Heart left ventricle (tissue), 16 donors: ENCODE results near the gene CALML6. TPM values are rescaled to one million over a fixed set of nuclear protein-coding genes. Genes with fewer than 3 reads are reported as not detected.
A peak's percentile ranks its signal among the peaks of the same experiment; 100 is the strongest.

Source experiments
- ATAC-seq, 4 donors: fragments of 200-7000 bp; cut with Tn5 transposase; one replicate each; pipeline ENCODE4 v1.9.1; 2020 to 2022; ENCODE audit warnings: moderate library complexity in 4 of 4, mild to moderate bottlenecking in 3 of 4, moderate number of reproducible peaks in 1 of 4
- DNase-seq, 5 donors: peaks; one replicate each; pipeline ENCODE4 v3.0.0-alpha.2; 2020
- H3K27ac ChIP-seq, 12 donors: fragments of 200-600 bp; sonication (generic) in 4 of 12; one replicate each; pipeline versions ENCODE4 v1.5.0 to v1.8.0; 2016 to 2022; ENCODE audit warnings: mild to moderate bottlenecking in 2 of 12
- H3K27me3 ChIP-seq, 9 donors: fragments of 200-600 bp; sonication (generic) in 2 of 9; one replicate each; pipeline versions ENCODE4 v1.5.1 to v1.8.0; 2016 to 2022; ENCODE audit warnings: mild to moderate bottlenecking in 3 of 9
- H3K36me3 ChIP-seq, 9 donors: fragments of 200-600 bp; sonication (generic) in 2 of 9; one replicate each; pipeline versions ENCODE4 v1.5.0 to v1.8.0; 2018 to 2022; ENCODE audit warnings: mild to moderate bottlenecking in 2 of 9
- H3K4me1 ChIP-seq, 12 donors: fragments of 200-600 bp; sonication (generic) in 4 of 12; one replicate each; pipeline versions ENCODE4 v1.5.0 to v1.8.0; 2016 to 2022; ENCODE audit warnings: mild to moderate bottlenecking in 3 of 12
- H3K4me3 ChIP-seq, 12 donors: fragments of 200-600 bp; sonication (generic) in 4 of 12; one replicate each; pipeline versions ENCODE4 v1.5.0 to v1.8.0; 2017 to 2022; ENCODE audit warnings: mild to moderate bottlenecking in 9 of 12, moderate library complexity in 4 of 12
- H3K9me3 ChIP-seq, 12 donors: fragments of 200-600 bp; sonication (generic) in 4 of 12; one replicate each; pipeline versions ENCODE4 v1.5.0 to v1.8.0; 2016 to 2022; ENCODE audit warnings: mild to moderate bottlenecking in 1 of 12
- CTCF ChIP-seq, 12 donors: fragments of 200-600 bp; sonication (generic) in 4 of 12; IDR thresholded peaks; one replicate each; pipeline versions ENCODE4 v1.5.0 to v1.8.0; 2018 to 2022; ENCODE audit warnings: antibody characterized with exemption in 12 of 12, mild to moderate bottlenecking in 5 of 12
- POLR2A ChIP-seq, 2 donors: fragments of 450-650 bp; IDR thresholded peaks; one replicate each; pipeline ENCODE4 v1.6.1; 2017; ENCODE audit warnings: antibody characterized with exemption in 2 of 2, mild to moderate bottlenecking in 2 of 2, moderate library complexity in 2 of 2
- WGBS, 4 donors: extraction: QIAGEN DNeasy Blood & Tissue Kit in 2 of 4; methylation state at CpG; one replicate each; pipeline versions ENCODE4 v1.1.5 to v1.1.7; 2013 to 2018; 5-methylcytosine and 5-hydroxymethylcytosine counted together
- intact Hi-C, 10 donors: fragments of 100-400 bp; cut with DNase I; formaldehyde crosslinking; loops; one replicate each; pipeline versions ENCODE4 v1.11.1 to v1.14.2; 2022
- polyA plus RNA-seq, 2 donors: library from polyadenylated mRNA; stranded (reverse); fragments of 200-250 nt; gene quantifications; one replicate each; pipeline ENCODE4 v1.2.3, GENCODE V29; 2013
- total RNA-seq, 9 donors: library from RNA; depleted of rRNA in 2 of 9; stranded (reverse); fragments of >200 nt in 2 of 9; fragmentation: NEBNext Ultra II Directional in 3 of 9; extraction: Animal tissue kit (Norgen Biotek cat#: 25700) in 3 of 9; gene quantifications; one replicate each; pipeline versions ENCODE4 v1.1.0 to v1.2.4, GENCODE V29; 2016 to 2023
- donor health status: ischemic (EF 13 %, LVEDD 7.1; RV severe dilation, severe dysfunction).
- donor health status: healthy with polysubstance abuse.
- donor health status: DM: no; HTN: yes; CAD: no.
- donor health status: DM: no; HTN: no; CAD: no.
- donor health status: ischemic (EF 25% LVEDD 6.9; RV normal size, moderate dysfunction).
- donor health status: ischemic (EF 25% LVEDD 5.7; RV mildly dilated, moderate dysfunction).
- donor health status: healthy.
- donor health status: DM: yes; HTN: yes; CAD: no.
- donor health status: ischemic (EF 35%, LVEDD 5.7; RV mildly dilated, moderate dysfunction).
- donor health status: nonischemic (EF 11% LVEDD 7.7; RV severe dilation, severe dysfunction).
- donor health status: DM: yes; HTN: yes; CAD: no.
- donor health status: PGD.
- donor health status: ischemic (EF 29% LVEDD 5.4; RV normal size, mild dysfunction).
- donor health status: nonischemic (EF 23%, LVEDD 6.1; RV moderate dilation, normal function).

The CALML6 gene
- total and polyA plus RNA-seq, 11 donors = 0.17 to 0.58 (median 0.29) TPM; not detected in 8

- no peaks in the 10 kb centered on the region for H3K9me3 ChIP-seq
- H3K4me3 ChIP-seq = no peak overlapping the region
- peak in 2 of 5 donors; percentile 6 to 21 for DNase-seq
- intact Hi-C loops = no loop called here
- no peak overlapping the region for H3K27ac ChIP-seq
- peaks cover 5 to 22% (median 13%) of the 10 kb centered on the region in 12 donors for H3K4me1 ChIP-seq
- 80 to 94% (median 89%) methylated on average over 3 to 6 of the region's 6 CpGs for WGBS, 4 donors
- ATAC-seq = no peak
- TF ChIP-seq CTCF (IDR thresholded peaks at IDR 0.05) (no peak), POLR2A (IDR thresholded peaks at IDR 0.05) (no peak)
- H3K27me3 ChIP-seq = no peaks in the 10 kb centered on the region
- no peaks in the 10 kb centered on the region for H3K36me3 ChIP-seq
Measured at GRCh38 chr1:1921459-1921862, 6.4 kb downstream of the CALML6 start.

- Histone ChIP-seq H3K9me3 (no peaks in the 10 kb centered on the region), H3K4me3 (no peak overlapping the region), H3K27ac (no peak overlapping the region), H3K27me3 (no peaks in the 10 kb centered on the region), H3K4me1 (peaks cover 5 to 22% (median 15%) of the 10 kb centered on the region in 12 donors), H3K36me3 (no peaks in the 10 kb centered on the region)
- DNase-seq (peak in 3 of 5 donors; percentile 6 to 51 (median 29)), ATAC-seq (no peak)
- intact Hi-C loops = no loop called here
- WGBS, 4 donors = 86 to 91% (median 88%) methylated on average over 9 to 16 of the region's 16 CpGs
- TF ChIP-seq CTCF (IDR thresholded peaks at IDR 0.05) (no peak), POLR2A (IDR thresholded peaks at IDR 0.05) (no peak)
Measured at GRCh38 chr1:1921901-1922701, 7.0 kb downstream of the CALML6 start.

- no peak for ATAC-seq
- intact Hi-C loops = no loop called here
- Histone ChIP-seq H3K4me1 (peaks cover 5 to 27% (median 20%) of the 10 kb centered on the region in 12 donors), H3K9me3 (no peaks in the 10 kb centered on the region), H3K27me3 (no peaks in the 10 kb centered on the region), H3K27ac (no peak overlapping the region), H3K4me3 (no peak overlapping the region), H3K36me3 (no peaks in the 10 kb centered on the region)
- DNase-seq = peak in 1 of 5 donors; percentile 25
- 69 to 79% (median 76%) methylated on average over 6 of the region's 6 CpGs for WGBS, 4 donors
- TF ChIP-seq POLR2A (IDR thresholded peaks at IDR 0.05) (no peak), CTCF (IDR thresholded peaks at IDR 0.05) (no peak)
Measured at GRCh38 chr1:1922702-1922955, 7.6 kb downstream of the CALML6 start.

DNA sequence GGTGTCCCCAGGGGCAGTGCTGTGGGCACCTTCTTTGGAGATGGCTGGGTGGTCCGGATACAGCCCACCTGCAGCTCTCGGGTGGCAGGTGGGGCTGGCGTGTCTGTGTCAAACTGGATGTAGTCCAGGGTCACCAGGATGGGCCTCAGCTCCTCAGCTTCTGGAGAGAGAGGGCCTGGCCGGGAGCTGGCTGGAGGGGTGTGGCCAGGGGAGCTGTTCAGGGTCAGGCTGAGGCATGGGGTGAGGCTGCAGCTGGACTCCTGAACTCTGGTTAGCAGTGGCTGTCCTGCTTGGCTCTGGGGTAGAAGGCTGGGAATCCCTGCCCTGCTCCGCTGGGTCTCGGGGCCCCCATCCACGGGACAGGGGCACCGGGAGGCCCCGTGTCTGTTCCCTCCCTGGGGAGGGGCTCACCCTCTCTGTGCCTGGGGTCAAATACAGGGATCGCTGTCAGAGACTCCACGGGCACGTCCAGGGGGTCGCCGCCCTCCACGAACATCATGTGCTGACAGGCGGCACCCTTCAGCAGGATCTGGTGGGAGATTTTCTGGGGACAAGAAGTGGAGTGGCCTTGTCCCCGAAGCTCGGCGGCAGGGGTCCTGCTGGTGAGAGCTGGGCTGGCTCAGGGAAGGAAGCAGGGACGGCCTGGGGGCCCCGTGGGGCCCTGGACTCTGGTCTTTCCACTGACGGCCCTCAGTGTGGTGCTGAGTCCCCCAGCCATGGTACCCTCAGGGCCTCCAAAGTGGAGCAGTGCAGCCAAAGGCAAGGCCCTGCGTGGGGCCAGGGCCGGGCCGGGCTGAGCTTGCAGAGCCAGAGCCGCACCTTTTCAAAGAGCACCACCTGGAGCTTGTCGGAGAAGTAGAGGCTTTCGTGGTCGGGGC, 8.1 kb downstream of the CALML6 start:
- Histone ChIP-seq H3K4me1 (peaks cover 5 to 29% (median 20%) of the 10 kb centered on the region in 12 donors), H3K27me3 (no peaks in the 10 kb centered on the region), H3K27ac (no peak overlapping the region), H3K36me3 (no peaks in the 10 kb centered on the region), H3K4me3 (no peak overlapping the region), H3K9me3 (no peaks in the 10 kb centered on the region)
- intact Hi-C loops = no loop called here
- peak in 3 of 5 donors; percentile 7 to 55 (median 19) for DNase-seq
- TF ChIP-seq CTCF (IDR thresholded peaks at IDR 0.05) = no peak
- TF ChIP-seq POLR2A (IDR thresholded peaks at IDR 0.05) = no peak
- 70 to 74% (median 72%) methylated on average over 21 to 29 of the region's 29 CpGs for WGBS, 4 donors
- ATAC-seq = no peak
